ENCODE results near the gene TAGLN.
"Not testable (repeated sequence)": the region's sequence is repeated elsewhere in the genome, so short reads cannot be mapped to it uniquely, and the experiment has no call there.

The TAGLN gene

GRCh38 chr11:117180661-117181585 is 18.2 kb upstream of the TAGLN start:
- Histone ChIP-seq H3K9me3 (ENCODE audit: control insufficient read depth in 2 of 2, low read length in 2 of 2) (no peaks in the 10 kb centered on the region), H3K27me3 (ENCODE audit: control insufficient read depth in 2 of 2, insufficient read depth in 2 of 2, low read length in 2 of 2) (no peaks in the 10 kb centered on the region), H3K9ac (ENCODE audit: low read depth in 1 of 2, low read length in 2 of 2) (peak overlapping the region in 1 of 2 donors; percentile 5), H3K4me3 (ENCODE audit: low read length in 2 of 2) (peak overlapping the region; percentile 4 to 50), H3K4me1 (ENCODE audit: control insufficient read depth in 2 of 2, insufficient read depth in 2 of 2, low read length in 2 of 2) (peaks cover 29 to 42% of the 10 kb centered on the region in 2 donors), H3K36me3 (ENCODE audit: control insufficient read depth in 2 of 2, insufficient read depth in 2 of 2, low read length in 2 of 2) (peaks cover 10 to 18% of the 10 kb centered on the region in 2 donors), H3K27ac (ENCODE audit: low read depth in 2 of 2, low read length in 2 of 2) (peak overlapping the region in 1 of 2 donors; percentile 26)

GRCh38 chr11:117181586-117182550 is 17.3 kb upstream of the TAGLN start:
- Histone ChIP-seq H3K4me1 (ENCODE audit: control insufficient read depth in 2 of 2, insufficient read depth in 2 of 2, low read length in 2 of 2) (peaks cover 30 to 50% of the 10 kb centered on the region in 2 donors), H3K9me3 (ENCODE audit: control insufficient read depth in 2 of 2, low read length in 2 of 2) (no peaks in the 10 kb centered on the region), H3K27me3 (ENCODE audit: control insufficient read depth in 2 of 2, insufficient read depth in 2 of 2, low read length in 2 of 2) (no peaks in the 10 kb centered on the region), H3K27ac (ENCODE audit: low read depth in 2 of 2, low read length in 2 of 2) (no peak overlapping the region), H3K9ac (ENCODE audit: low read depth in 1 of 2, low read length in 2 of 2) (no peak overlapping the region), H3K36me3 (ENCODE audit: control insufficient read depth in 2 of 2, insufficient read depth in 2 of 2, low read length in 2 of 2) (peaks cover 13 to 22% of the 10 kb centered on the region in 2 donors), H3K4me3 (ENCODE audit: low read length in 2 of 2) (no peak overlapping the region)

- Histone ChIP-seq H3K4me3 (ENCODE audit: low read length in 2 of 2) (no peak overlapping the region), H3K36me3 (ENCODE audit: control insufficient read depth in 2 of 2, insufficient read depth in 2 of 2, low read length in 2 of 2) (peaks cover 18 to 28% of the 10 kb centered on the region in 2 donors), H3K27me3 (ENCODE audit: control insufficient read depth in 2 of 2, insufficient read depth in 2 of 2, low read length in 2 of 2) (no peaks in the 10 kb centered on the region), H3K27ac (ENCODE audit: low read depth in 2 of 2, low read length in 2 of 2) (no peak overlapping the region), H3K4me1 (ENCODE audit: control insufficient read depth in 2 of 2, insufficient read depth in 2 of 2, low read length in 2 of 2) (peaks cover 30 to 55% of the 10 kb centered on the region in 2 donors), H3K9me3 (ENCODE audit: control insufficient read depth in 2 of 2, low read length in 2 of 2) (no peaks in the 10 kb centered on the region), H3K9ac (ENCODE audit: low read depth in 1 of 2, low read length in 2 of 2) (no peak overlapping the region)
These were observed 16.6 kb upstream of the TAGLN start for GRCh38 chr11:117182551-117182935.

- H3K9me3 ChIP-seq (ENCODE audit: control insufficient read depth in 2 of 2, low read length in 2 of 2); H3K27ac ChIP-seq (ENCODE audit: low read depth in 2 of 2, low read length in 2 of 2); H3K4me3 ChIP-seq (ENCODE audit: low read length in 2 of 2); H3K27me3 ChIP-seq (ENCODE audit: control insufficient read depth in 2 of 2, insufficient read depth in 2 of 2, low read length in 2 of 2); H3K9ac ChIP-seq (ENCODE audit: low read depth in 1 of 2, low read length in 2 of 2): not testable (repeated sequence)
- H3K36me3 ChIP-seq (ENCODE audit: control insufficient read depth in 2 of 2, insufficient read depth in 2 of 2, low read length in 2 of 2), result peaks cover 25 to 34% of the 10 kb centered on the region in 2 donors
- H3K4me1 ChIP-seq (ENCODE audit: control insufficient read depth in 2 of 2, insufficient read depth in 2 of 2, low read length in 2 of 2), result peaks cover 28 to 49% of the 10 kb centered on the region in 2 donors
These were observed 16.0 kb upstream of the TAGLN start for GRCh38 chr11:117183178-117183577.

- Histone ChIP-seq H3K36me3 (ENCODE audit: control insufficient read depth in 2 of 2, insufficient read depth in 2 of 2, low read length in 2 of 2) (peaks cover 31 to 40% of the 10 kb centered on the region in 2 donors), H3K27ac (ENCODE audit: low read depth in 2 of 2, low read length in 2 of 2) (peak overlapping the region; percentile 16 to 55), H3K9ac (ENCODE audit: low read depth in 1 of 2, low read length in 2 of 2) (no peak overlapping the region), H3K4me1 (ENCODE audit: control insufficient read depth in 2 of 2, insufficient read depth in 2 of 2, low read length in 2 of 2) (peaks cover 25 to 45% of the 10 kb centered on the region in 2 donors), H3K4me3 (ENCODE audit: low read length in 2 of 2) (no peak overlapping the region), H3K9me3 (ENCODE audit: control insufficient read depth in 2 of 2, low read length in 2 of 2) (no peaks in the 10 kb centered on the region), H3K27me3 (ENCODE audit: control insufficient read depth in 2 of 2, insufficient read depth in 2 of 2, low read length in 2 of 2) (no peaks in the 10 kb centered on the region)
These were observed 15.3 kb upstream of the TAGLN start for GRCh38 chr11:117183724-117184349.

GRCh38 chr11:117185736-117186430 is 13.3 kb upstream of the TAGLN start:
- Histone ChIP-seq H3K9ac (ENCODE audit: low read depth in 1 of 2, low read length in 2 of 2) (no peak overlapping the region), H3K4me1 (ENCODE audit: control insufficient read depth in 2 of 2, insufficient read depth in 2 of 2, low read length in 2 of 2) (peaks cover 23 to 33% of the 10 kb centered on the region in 2 donors), H3K27ac (ENCODE audit: low read depth in 2 of 2, low read length in 2 of 2) (peak overlapping the region; percentile 64 to 72)

GRCh38 chr11:117186431-117186761 is 12.8 kb upstream of the TAGLN start:
- Histone ChIP-seq H3K27me3 (ENCODE audit: control insufficient read depth in 2 of 2, insufficient read depth in 2 of 2, low read length in 2 of 2) (no peaks in the 10 kb centered on the region), H3K27ac (ENCODE audit: low read depth in 2 of 2, low read length in 2 of 2) (peak overlapping the region; percentile 64 to 72), H3K36me3 (ENCODE audit: control insufficient read depth in 2 of 2, insufficient read depth in 2 of 2, low read length in 2 of 2) (peaks cover 49 to 61% of the 10 kb centered on the region in 2 donors), H3K9ac (ENCODE audit: low read depth in 1 of 2, low read length in 2 of 2) (no peak overlapping the region), H3K4me3 (ENCODE audit: low read length in 2 of 2) (no peak overlapping the region), H3K9me3 (ENCODE audit: control insufficient read depth in 2 of 2, low read length in 2 of 2) (no peaks in the 10 kb centered on the region), H3K4me1 (ENCODE audit: control insufficient read depth in 2 of 2, insufficient read depth in 2 of 2, low read length in 2 of 2) (peaks cover 20 to 28% of the 10 kb centered on the region in 2 donors)

More at GRCh38 chr11:117185736-117186430, 13.3 kb upstream of the TAGLN start:
- Histone ChIP-seq H3K36me3 (ENCODE audit: control insufficient read depth in 2 of 2, insufficient read depth in 2 of 2, low read length in 2 of 2) (peaks cover 49 to 59% of the 10 kb centered on the region in 2 donors), H3K27me3 (ENCODE audit: control insufficient read depth in 2 of 2, insufficient read depth in 2 of 2, low read length in 2 of 2) (no peaks in the 10 kb centered on the region), H3K4me3 (ENCODE audit: low read length in 2 of 2) (no peak overlapping the region), H3K9me3 (ENCODE audit: control insufficient read depth in 2 of 2, low read length in 2 of 2) (no peaks in the 10 kb centered on the region)

- no peak overlapping the region for H3K4me3 ChIP-seq (ENCODE audit: low read length in 2 of 2)
- H3K4me1 ChIP-seq (ENCODE audit: control insufficient read depth in 2 of 2, insufficient read depth in 2 of 2, low read length in 2 of 2), result peaks cover 20 to 26% of the 10 kb centered on the region in 2 donors
- H3K27me3 ChIP-seq (ENCODE audit: control insufficient read depth in 2 of 2, insufficient read depth in 2 of 2, low read length in 2 of 2), result no peaks in the 10 kb centered on the region
- H3K9me3 ChIP-seq (ENCODE audit: control insufficient read depth in 2 of 2, low read length in 2 of 2), result no peaks in the 10 kb centered on the region
- H3K27ac ChIP-seq (ENCODE audit: low read depth in 2 of 2, low read length in 2 of 2), result peak overlapping the region; percentile 64 to 72
- peak overlapping the region in 1 of 2 donors; percentile 48 for H3K9ac ChIP-seq (ENCODE audit: low read depth in 1 of 2, low read length in 2 of 2)
- peaks cover 55 to 66% of the 10 kb centered on the region in 2 donors for H3K36me3 ChIP-seq (ENCODE audit: control insufficient read depth in 2 of 2, insufficient read depth in 2 of 2, low read length in 2 of 2)
These were observed 12.2 kb upstream of the TAGLN start for GRCh38 chr11:117187007-117187406.

GRCh38 chr11:117187428-117187798 is 11.8 kb upstream of the TAGLN start:
- peaks cover 54 to 65% of the 10 kb centered on the region in 2 donors for H3K36me3 ChIP-seq (ENCODE audit: control insufficient read depth in 2 of 2, insufficient read depth in 2 of 2, low read length in 2 of 2)
- peak overlapping the region; percentile 64 to 72 for H3K27ac ChIP-seq (ENCODE audit: low read depth in 2 of 2, low read length in 2 of 2)
- peaks cover 20 to 26% of the 10 kb centered on the region in 2 donors for H3K4me1 ChIP-seq (ENCODE audit: control insufficient read depth in 2 of 2, insufficient read depth in 2 of 2, low read length in 2 of 2)

More at GRCh38 chr11:117187428-117187798, 11.8 kb upstream of the TAGLN start:
- no peak overlapping the region for H3K4me3 ChIP-seq (ENCODE audit: low read length in 2 of 2)
- no peaks in the 10 kb centered on the region for H3K9me3 ChIP-seq (ENCODE audit: control insufficient read depth in 2 of 2, low read length in 2 of 2)
- no peaks in the 10 kb centered on the region for H3K27me3 ChIP-seq (ENCODE audit: control insufficient read depth in 2 of 2, insufficient read depth in 2 of 2, low read length in 2 of 2)
- H3K9ac ChIP-seq (ENCODE audit: low read depth in 1 of 2, low read length in 2 of 2), result peak overlapping the region in 1 of 2 donors; percentile 48

Data from mucosa of rectum (tissue), 2 donors.